A549 treated with CpdA at 1 μM for 4 hours (cell line): Measurements from ENCODE around the gene TTR. TPM values are rescaled to one million over a fixed set of nuclear protein-coding genes. Genes with fewer than 3 reads are reported as not detected.

Experiments
- total RNA-seq: library from RNA; stranded (reverse); fragments of 200-300 nt; extraction: Qiagen RNA extraction; gene quantifications from 5 replicates; pipeline ENCODE4 v1.2.3, GENCODE V29; 2022; ENCODE audit warnings: low read depth

Gene TTR
- 0.07 to 0.69 TPM (median 0.22 TPM) in 3 of 5 replicates, not detected in the others for total RNA-seq

DNA sequence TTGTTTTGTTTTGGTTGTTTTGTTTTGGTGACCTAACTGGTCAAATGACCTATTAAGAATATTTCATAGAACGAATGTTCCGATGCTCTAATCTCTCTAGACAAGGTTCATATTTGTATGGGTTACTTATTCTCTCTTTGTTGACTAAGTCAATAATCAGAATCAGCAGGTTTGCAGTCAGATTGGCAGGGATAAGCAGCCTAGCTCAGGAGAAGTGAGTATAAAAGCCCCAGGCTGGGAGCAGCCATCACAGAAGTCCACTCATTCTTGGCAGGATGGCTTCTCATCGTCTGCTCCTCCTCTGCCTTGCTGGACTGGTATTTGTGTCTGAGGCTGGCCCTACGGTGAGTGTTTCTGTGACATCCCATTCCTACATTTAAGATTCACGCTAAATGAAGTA, at the start of gene TTR:
TSS of gene TTR (plus strand) at position 250 of the 400 bp plus-strand sequence. CDS start at position 276, 26 bp downstream.

Other genes starting within 250 kb of the TTR start
- not detected in 5 replicates for gene DSG4, start 215.1 kb upstream of the TTR start, total RNA-seq
- gene DSG3, start 144.1 kb upstream of the TTR start, total RNA-seq = 0.01 to 0.02 TPM in 2 of 5 replicates, not detected in the others
- 44.3 to 72.4 TPM (median 63.4 TPM) in 5 replicates for gene DSG2, start 93.7 kb upstream of the TTR start, total RNA-seq
- gene B4GALT6, start 92.7 kb downstream of the TTR start, total RNA-seq = 6.6 to 10.7 TPM (median 7.9 TPM) in 5 replicates
- gene SLC25A52, start 169.0 kb downstream of the TTR start, total RNA-seq = 0.06 TPM in 1 of 5 replicates, not detected in the others